Testis (tissue), 3 donors: ENCODE results near the gene PKIG. TPM values are rescaled to one million over a fixed set of nuclear protein-coding genes. Genes with fewer than 3 reads are reported as not detected.
A peak's percentile ranks its signal among the peaks of the same experiment; 100 is the strongest.
"Not testable (repeated sequence)": the region's sequence is repeated elsewhere in the genome, so short reads cannot be mapped to it uniquely, and the experiment has no call there.

Source experiments
- DNase-seq: peaks from one replicate; pipeline ENCODE4 v3.0.0-alpha.2; 2019
- H3K27ac ChIP-seq, 2 donors: fragments of 200-600 bp; sonication (generic); one replicate each; pipeline ENCODE4 v1.5.1; 2019
- H3K27me3 ChIP-seq: fragments of 200-600 bp; sonication (generic); one replicate; pipeline ENCODE4 v1.5.1; 2019
- H3K36me3 ChIP-seq: fragments of 200-600 bp; sonication (generic); one replicate; pipeline ENCODE4 v1.5.1; 2017; ENCODE audit warnings: low read depth; ENCODE audit errors: missing control alignments
- H3K4me1 ChIP-seq: fragments of 200-600 bp; sonication (generic); one replicate; pipeline ENCODE4 v1.5.1; 2019
- H3K4me3 ChIP-seq, 2 donors: fragments of 200-600 bp; sonication (generic); one replicate each; pipeline ENCODE4 v1.5.1; 2017 to 2019
- H3K9me3 ChIP-seq: fragments of 200-600 bp; sonication (generic); one replicate; pipeline ENCODE4 v1.5.1; 2017
- CTCF ChIP-seq, 3 experiments: fragments of 450-650 bp in 2 of 3; fragments of 200-600 bp in 1 of 3; sonication (generic) in 1 of 3; IDR thresholded peaks; one replicate each; pipeline ENCODE4 v1.5.1; 2016 to 2019; ENCODE audit warnings: antibody characterized with exemption in 3 of 3, mild to moderate bottlenecking in 2 of 3, moderate library complexity in 1 of 3
- POLR2A ChIP-seq: fragments of 450-650 bp; IDR thresholded peaks from one replicate; pipeline ENCODE4 v1.6.1; 2017; ENCODE audit warnings: antibody characterized with exemption, mild to moderate bottlenecking, moderate library complexity
- WGBS, 2 donors: methylation state at CpG; one replicate each; pipeline ENCODE4 v1.1.5; 2018; 5-methylcytosine and 5-hydroxymethylcytosine counted together
- intact Hi-C: fragments of 100-400 bp; cut with DNase I; formaldehyde crosslinking; loops from one replicate; pipeline ENCODE4 v1.15.1; 2023; ENCODE audit warnings: low total_unique reads
- polyA plus RNA-seq: library from polyadenylated mRNA; stranded (reverse); fragments of 350-450 nt; fragmentation: Illumina TruSeq; extraction: RNeasy Lipid Tissue Mini Kit (QIAGEN cat#74804); gene quantifications from one replicate; pipeline ENCODE4 v1.2.3, GENCODE V29; 2014; ENCODE audit warnings: low read depth, low replicate concordance; ENCODE audit not compliant: insufficient read depth
- total RNA-seq, 2 donors: library from RNA; depleted of rRNA; stranded (reverse); fragments of >200 nt; gene quantifications; one replicate each; pipeline ENCODE4 v1.2.3, GENCODE V29; 2016

Gene PKIG
- total and polyA plus RNA-seq, 3 donors from 2014 or later, result 66.6 to 180 (median 70.4) TPM

- Histone ChIP-seq H3K4me3 (no peak overlapping the region), H3K27me3 (no peaks in the 10 kb centered on the region), H3K4me1 (peaks cover 6% of the 10 kb centered on the region), H3K36me3 (no peaks in the 10 kb centered on the region), H3K27ac (no peak overlapping the region), H3K9me3 (no peaks in the 10 kb centered on the region)
- TF ChIP-seq CTCF (IDR thresholded peaks at IDR 0.05), result no peak
- TF ChIP-seq POLR2A, result no peak
- intact Hi-C loops, result no loop called here
- no peak for DNase-seq
- 83 to 94% methylated on average over 4 of the region's 4 CpGs for WGBS, 2 donors
These were observed 1.8 kb downstream of the PKIG start for GRCh38 chr20:44584162-44584561.

GRCh38 chr20:44585057-44585963 lies 2.9 kb downstream of the PKIG start:
- no peaks in the 10 kb centered on the region for H3K27me3 ChIP-seq
- H3K36me3 ChIP-seq, result no peaks in the 10 kb centered on the region
- no peak overlapping the region for H3K4me3 ChIP-seq
- intact Hi-C loops, result no loop called here
- TF ChIP-seq POLR2A (no peak), CTCF (IDR thresholded peaks at IDR 0.05) (no peak)
- H3K9me3 ChIP-seq, result no peaks in the 10 kb centered on the region
- peaks cover 6% of the 10 kb centered on the region for H3K4me1 ChIP-seq
- no peak overlapping the region for H3K27ac ChIP-seq
- DNase-seq, result no peak
- WGBS, 2 donors, result 90 to 95% methylated on average over 6 of the region's 6 CpGs

- Histone ChIP-seq H3K4me1 (peaks cover 6% of the 10 kb centered on the region), H3K27me3 (no peaks in the 10 kb centered on the region), H3K9me3 (no peaks in the 10 kb centered on the region), H3K27ac (peak overlapping the region in 1 of 2 donors; percentile 1), H3K4me3 (no peak overlapping the region), H3K36me3 (no peaks in the 10 kb centered on the region)
- intact Hi-C loops, result no loop called here
- TF ChIP-seq CTCF (IDR thresholded peaks at IDR 0.05) (no peak), POLR2A (no peak)
- DNase-seq, result no peak
- WGBS, 2 donors, result 58 to 63% methylated on average over 3 of the region's 3 CpGs
These were observed 4.0 kb downstream of the PKIG start for GRCh38 chr20:44586289-44586911.

GRCh38 chr20:44587035-44587980 lies 4.9 kb downstream of the PKIG start:
- no peaks in the 10 kb centered on the region for H3K36me3 ChIP-seq
- TF ChIP-seq CTCF (IDR thresholded peaks at IDR 0.05) (no peak), POLR2A (no peak)
- intact Hi-C loops, result no loop called here
- H3K9me3 ChIP-seq, result no peaks in the 10 kb centered on the region
- H3K4me1 ChIP-seq, result no peaks in the 10 kb centered on the region
- WGBS, 2 donors, result 73 to 75% methylated on average over 10 of the region's 10 CpGs
- no peak overlapping the region for H3K4me3 ChIP-seq
- no peaks in the 10 kb centered on the region for H3K27me3 ChIP-seq
- DNase-seq, result no peak
- peak overlapping the region in 1 of 2 donors; percentile 1 for H3K27ac ChIP-seq

GRCh38 chr20:44588321-44588720 lies 5.9 kb downstream of the PKIG start:
- H3K4me3 ChIP-seq, H3K9me3 ChIP-seq, H3K27ac ChIP-seq, H3K4me1 ChIP-seq, intact Hi-C loops, H3K27me3 ChIP-seq, H3K36me3 ChIP-seq, DNase-seq: not testable (repeated sequence)
- 93 to 94% methylated on average over 9 of the region's 9 CpGs for WGBS, 2 donors
